HG03095 (cell line): ENCODE data around the gene NFE2L3.

Experiments used
- ATAC-seq: cut with Tn5 transposase; IDR thresholded peaks from one replicate; pipeline ENCODE4 v1.9.1; 2021; ENCODE audit warnings: moderate library complexity; ENCODE audit not compliant: unreplicated experiment

The NFE2L3 gene

GRCh38 chr7:26198781-26199169 is 46.8 kb downstream of the NFE2L3 start:
- ATAC-seq: no peak

- no peak for ATAC-seq
Observed at GRCh38 chr7:26199301-26200037, 47.5 kb downstream of the NFE2L3 start.

- no peak for ATAC-seq
Observed at GRCh38 chr7:26200038-26200443, 48.0 kb downstream of the NFE2L3 start.

- peak; percentile 44 for ATAC-seq
Observed at GRCh38 chr7:26200444-26201246, 48.6 kb downstream of the NFE2L3 start, which contains the start of gene HNRNPA2B1. Gene HNRNPA2B1, minus strand, starts transcription at chr7:26200746. Its CDS starts 169 bp downstream, at chr7:26200577.

- peak; percentile 51 for ATAC-seq
Observed at GRCh38 chr7:26201247-26202018, 49.4 kb downstream of the NFE2L3 start, which contains the start of gene CBX3. Gene CBX3, plus strand, starts transcription at chr7:26201745. Its CDS starts 1,254 bp downstream, at chr7:26202999.

- peak; percentile 3 for ATAC-seq
Observed at GRCh38 chr7:26202019-26202990, 50.3 kb downstream of the NFE2L3 start.

GRCh38 chr7:26203016-26203415 is 51.0 kb downstream of the NFE2L3 start:
- no peak for ATAC-seq

GRCh38 chr7:26208040-26208439 is 56.0 kb downstream of the NFE2L3 start:
- no peak for ATAC-seq

- ATAC-seq: no peak
Observed at GRCh38 chr7:26212921-26213718, 61.1 kb downstream of the NFE2L3 start.

- no peak for ATAC-seq
Observed at GRCh38 chr7:26213807-26214515, 62.0 kb downstream of the NFE2L3 start.

GRCh38 chr7:26216049-26216448 is 64.1 kb downstream of the NFE2L3 start:
- no peak for ATAC-seq

GRCh38 chr7:26224359-26224758 is 72.4 kb downstream of the NFE2L3 start:
- no peak for ATAC-seq

- no peak for ATAC-seq
Observed at GRCh38 chr7:26227987-26228386, 76.0 kb downstream of the NFE2L3 start.

GRCh38 chr7:26233902-26234511 is 82.0 kb downstream of the NFE2L3 start:
- ATAC-seq: no peak
